Transverse colon (tissue), 4 donors: ENCODE measurements around the gene KCNAB3.

Experiments
- EP300 ChIP-seq: sonication (generic); formaldehyde crosslinking; IDR thresholded peaks from one replicate; pipeline ENCODE4 v1.6.1; 2017; ENCODE audit warnings: antibody characterized with exemption, low read depth
- POLR2A ChIP-seq: fragments of 450-650 bp; IDR thresholded peaks from one replicate; pipeline ENCODE4 v1.6.1; 2016; ENCODE audit warnings: antibody characterized with exemption, mild to moderate bottlenecking, moderate library complexity
- POLR2AphosphoS5 ChIP-seq, 3 donors: sonication (generic); formaldehyde crosslinking; IDR thresholded peaks; one replicate each; pipeline ENCODE4 v1.6.1; 2016; ENCODE audit warnings: antibody characterized with exemption in 3 of 3
- TF ChIP-seq, protein P1 (sequence below), 5 experiments: fragments of 200-600 bp in 3 of 5; fragments of 450-650 bp in 2 of 5; sonication (generic) in 3 of 5; IDR thresholded peaks; 1 replicate in 2 of 5; 2 replicates in 3 of 5; pipeline ENCODE4 v1.5.1; 2016 to 2017; ENCODE audit warnings: antibody characterized with exemption in 5 of 5, inconsistent platforms in 3 of 5, mild to moderate bottlenecking in 2 of 5, moderate library complexity in 1 of 5

DNA sequence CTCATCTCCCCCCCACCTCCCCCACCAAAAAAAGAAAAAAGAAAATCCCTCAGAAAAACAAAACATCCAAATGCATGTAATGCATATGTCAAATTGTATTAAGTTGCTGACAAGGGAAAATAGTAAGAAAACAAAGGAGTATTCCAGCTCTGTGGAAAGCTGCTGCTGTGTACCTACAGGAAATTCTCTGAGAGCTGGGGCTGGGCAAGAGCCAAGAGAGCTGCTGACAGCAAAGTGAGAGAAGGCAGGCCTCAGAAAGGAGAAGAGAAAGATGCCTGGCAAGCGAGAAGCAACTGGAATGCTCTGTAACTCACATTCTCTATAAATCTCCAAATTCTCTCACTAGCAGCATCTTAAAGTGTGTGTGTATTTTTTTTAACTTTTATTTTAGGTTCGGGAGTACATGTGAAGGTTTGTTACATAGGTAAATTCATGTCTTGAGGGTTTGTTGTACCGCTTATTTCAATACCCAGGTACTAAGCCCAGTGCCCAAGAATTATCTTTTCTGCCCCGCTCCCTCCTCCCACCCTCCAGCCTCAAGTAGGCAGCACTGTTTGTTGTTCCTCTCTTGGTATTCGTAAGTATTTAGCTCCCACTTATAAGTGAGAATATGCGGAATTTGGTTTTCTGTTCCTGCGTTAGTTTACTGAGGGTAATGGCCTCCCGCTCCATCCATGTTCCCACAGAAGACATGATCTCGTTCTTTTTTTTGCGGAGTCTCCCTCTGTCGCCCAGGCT is 26.7 kb upstream of the KCNAB3 start:
- TF ChIP-seq, protein P1, sequence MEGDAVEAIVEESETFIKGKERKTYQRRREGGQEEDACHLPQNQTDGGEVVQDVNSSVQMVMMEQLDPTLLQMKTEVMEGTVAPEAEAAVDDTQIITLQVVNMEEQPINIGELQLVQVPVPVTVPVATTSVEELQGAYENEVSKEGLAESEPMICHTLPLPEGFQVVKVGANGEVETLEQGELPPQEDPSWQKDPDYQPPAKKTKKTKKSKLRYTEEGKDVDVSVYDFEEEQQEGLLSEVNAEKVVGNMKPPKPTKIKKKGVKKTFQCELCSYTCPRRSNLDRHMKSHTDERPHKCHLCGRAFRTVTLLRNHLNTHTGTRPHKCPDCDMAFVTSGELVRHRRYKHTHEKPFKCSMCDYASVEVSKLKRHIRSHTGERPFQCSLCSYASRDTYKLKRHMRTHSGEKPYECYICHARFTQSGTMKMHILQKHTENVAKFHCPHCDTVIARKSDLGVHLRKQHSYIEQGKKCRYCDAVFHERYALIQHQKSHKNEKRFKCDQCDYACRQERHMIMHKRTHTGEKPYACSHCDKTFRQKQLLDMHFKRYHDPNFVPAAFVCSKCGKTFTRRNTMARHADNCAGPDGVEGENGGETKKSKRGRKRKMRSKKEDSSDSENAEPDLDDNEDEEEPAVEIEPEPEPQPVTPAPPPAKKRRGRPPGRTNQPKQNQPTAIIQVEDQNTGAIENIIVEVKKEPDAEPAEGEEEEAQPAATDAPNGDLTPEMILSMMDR (IDR thresholded peaks at IDR 0.05) = no peak
- TF ChIP-seq POLR2A (no peak), EP300 (no peak), POLR2AphosphoS5 (IDR thresholded peaks at IDR 0.05) (peak; percentile 28 to 67 (median 42))
